Stimulated activated CD8-positive, alpha-beta memory T cell treated with anti-CD3 and anti-CD28 coated beads, Interleukin-15, amount 100 ng/mL, for 48 hours (primary cell): ENCODE results near the gene HOXD3.

ENCODE experiments used
- DNase-seq, 2 donors: peaks; one replicate each; pipeline ENCODE4 v3.0.0-alpha.2; 2020; ENCODE audit warnings: low read depth in 2 of 2

The HOXD3 gene

GRCh38 chr2:176162911-176163671 lies 6.0 kb downstream of the HOXD3 start:
- no peak for DNase-seq

GRCh38 chr2:176163672-176164056 lies 6.6 kb downstream of the HOXD3 start:
- DNase-seq: no peak

- no peak for DNase-seq
These were observed 7.1 kb downstream of the HOXD3 start for GRCh38 chr2:176164201-176164600.

GRCh38 chr2:176164611-176165369 lies 7.7 kb downstream of the HOXD3 start:
- DNase-seq: no peak

- DNase-seq: no peak
These were observed 8.4 kb downstream of the HOXD3 start for GRCh38 chr2:176165370-176166050.

GRCh38 chr2:176166272-176166671 lies 9.2 kb downstream of the HOXD3 start:
- DNase-seq: no peak

GRCh38 chr2:176167398-176167797 lies 10.3 kb downstream of the HOXD3 start:
- no peak for DNase-seq

- no peak for DNase-seq
These were observed 12.1 kb downstream of the HOXD3 start for GRCh38 chr2:176169181-176169580.

GRCh38 chr2:176169711-176170110 lies 12.6 kb downstream of the HOXD3 start:
- DNase-seq: no peak

GRCh38 chr2:176170602-176171305 lies 13.6 kb downstream of the HOXD3 start:
- DNase-seq: no peak

GRCh38 chr2:176171351-176172006 lies 14.4 kb downstream of the HOXD3 start:
- DNase-seq: no peak

- no peak for DNase-seq
These were observed 15.1 kb downstream of the HOXD3 start for GRCh38 chr2:176172007-176172894.

GRCh38 chr2:176172895-176173566 lies 15.9 kb downstream of the HOXD3 start:
- no peak for DNase-seq

- DNase-seq: no peak
These were observed 16.7 kb downstream of the HOXD3 start for GRCh38 chr2:176173567-176174381.

- no peak for DNase-seq
These were observed 17.3 kb downstream of the HOXD3 start for GRCh38 chr2:176174382-176174823.

- DNase-seq: peak in 1 of 2 donors; percentile 30
These were observed 18.0 kb downstream of the HOXD3 start for GRCh38 chr2:176174824-176175708.

- DNase-seq: no peak
These were observed 18.9 kb downstream of the HOXD3 start for GRCh38 chr2:176175709-176176607.
